K562 (cell line): Measurements from ENCODE around the gene IFNGR1. TPM values are rescaled to one million over a fixed set of nuclear protein-coding genes. Genes with fewer than 3 reads are reported as not detected.

Source experiments
- ATF3 ChIP-seq, 2 experiments: fragments of 450-650 bp in 1 of 2; sonication (generic) in 1 of 2; formaldehyde crosslinking in 1 of 2; IDR thresholded peaks in 1 of 2; conservative IDR thresholded peaks in 1 of 2; 2 replicates each; pipeline versions ENCODE4 v1.6.1 to v1.8.1; 2016 to 2023; ENCODE audit warnings: mild to moderate bottlenecking in 2 of 2, moderate library complexity in 2 of 2, inconsistent platforms in 1 of 2, missing genetic modification reagents in 1 of 2
- BHLHE40 ChIP-seq: IDR thresholded peaks from 2 replicates; pipeline ENCODE4 v1.6.1; 2011; ENCODE audit warnings: low read length, improper control_type of control experiment
- CBX3 ChIP-seq, 2 experiments: IDR thresholded peaks; 1 replicate in 1 of 2; 2 replicates in 1 of 2; pipeline ENCODE4 v1.6.1; 2012; ENCODE audit warnings: inconsistent platforms in 2 of 2, low read length in 2 of 2, borderline replicate concordance in 1 of 2, control low read depth in 1 of 2
- DPF2 ChIP-seq: fragments of 450-650 bp; IDR thresholded peaks from 2 replicates; pipeline ENCODE4 v1.6.1; 2016
- ERF ChIP-seq: fragments of 450-650 bp; formaldehyde crosslinking; IDR thresholded peaks from 2 replicates; pipeline ENCODE4 v1.4.0; 2020; ENCODE audit warnings: mild to moderate bottlenecking, mixed read lengths
- ETV1 ChIP-seq: fragments of 450-650 bp; conservative IDR thresholded peaks from 2 replicates; pipeline ENCODE4 v1.6.1; 2016; ENCODE audit warnings: missing genetic modification characterization, control low read depth, low read depth, missing compliant biosample characterization
- FOXA1 ChIP-seq: fragments of 450-650 bp; IDR thresholded peaks from 2 replicates; pipeline ENCODE4 v1.6.1; 2016; ENCODE audit warnings: mild to moderate bottlenecking, borderline replicate concordance
- HCFC1 ChIP-seq: IDR thresholded peaks from 2 replicates; pipeline ENCODE4 v1.6.1; 2012; ENCODE audit warnings: low read depth, low read length, improper control_type of control experiment
- KDM1A ChIP-seq, 2 experiments: fragments of 450-650 bp; IDR thresholded peaks; 2 replicates each; pipeline ENCODE4 v1.6.1; 2016; ENCODE audit warnings: mild to moderate bottlenecking in 2 of 2
- MAFK ChIP-seq: IDR thresholded peaks from 2 replicates; pipeline ENCODE4 v1.6.1; 2011; ENCODE audit warnings: low read length, improper control_type of control experiment
- MEIS2 ChIP-seq: fragments of 450-650 bp; IDR thresholded peaks from 2 replicates; pipeline ENCODE4 v1.6.1; 2014; ENCODE audit warnings: mild to moderate bottlenecking; ENCODE audit not compliant: partially characterized antibody
- MTA1 ChIP-seq: fragments of 450-650 bp; IDR thresholded peaks from 2 replicates; pipeline ENCODE4 v1.6.1; 2017; ENCODE audit warnings: borderline replicate concordance
- NBN ChIP-seq: fragments of 450-650 bp; IDR thresholded peaks from 2 replicates; pipeline ENCODE4 v1.6.1; 2016; ENCODE audit warnings: low read depth, mild to moderate bottlenecking
- NFE2 ChIP-seq: IDR thresholded peaks from 2 replicates; pipeline ENCODE4 v1.6.1; 2014; ENCODE audit warnings: antibody characterized with exemption, low read depth
- RHOXF2B ChIP-seq: fragments of 250-450 bp; sonication (Bioruptor Pico); conservative IDR thresholded peaks from 2 replicates; pipeline ENCODE4 v1.5.1; 2021
- ZNF449 ChIP-seq: fragments of 250-450 bp; sonication (Bioruptor Pico); IDR thresholded peaks from 2 replicates; pipeline ENCODE4 v1.8.0; 2022; ENCODE audit warnings: moderate library complexity, mild to moderate bottlenecking, inconsistent platforms
- ZNF589 ChIP-seq: fragments of 200-800 bp; sonication (Bioruptor generic); IDR thresholded peaks from 2 replicates; pipeline ENCODE4 v1.6.1; 2016; ENCODE audit warnings: low read depth, missing genetic modification characterization, missing compliant biosample characterization
- ZNF79 ChIP-seq: fragments of 250-450 bp; sonication (Bioruptor Pico); IDR thresholded peaks from 2 replicates; pipeline ENCODE4 v1.4.0; 2020; ENCODE audit warnings: low read depth, mild to moderate bottlenecking, moderate library complexity
- polyA plus RNA-seq, 8 experiments: library from polyadenylated mRNA; depleted of rRNA in 4 of 8; stranded (reverse) in 5 of 8; unstranded in 3 of 8; fragments of >200 nt; fragmentation: Nextera tagmentation in 2 of 8; fragmentation: Illumina TruSeq in 1 of 8; extraction: Ambion mirVana in 2 of 8; extraction: Trizol in 1 of 8; gene quantifications; 2 replicates each; pipeline versions ENCODE4 v1.2.1 to v1.2.3, GENCODE V29; 2011 to 2014; ENCODE audit warnings: inconsistent platforms in 1 of 8, missing spikeins in 1 of 8
- total RNA-seq, 7 experiments: library from RNA; depleted of rRNA in 6 of 7; stranded (reverse); fragments of >200 nt in 6 of 7; fragmentation: Illumina TruSeq in 2 of 7; extraction: Trizol in 2 of 7; gene quantifications; 2 replicates each; pipeline versions ENCODE4 v1.2.1 to v1.2.3, GENCODE V29; 2011 to 2021; ENCODE audit warnings: low replicate concordance in 1 of 7

Gene IFNGR1
- total and polyA plus RNA-seq, 9 of the 15 experiments (the other 6 are each of a cell fraction or from before 2014, with no cell fraction given): 14.7 to 47.0 (median 26.7) TPM

- TF ChIP-seq HCFC1: no peak
- 0 out of 2 replicates have a peak, but pooled peaks have one; percentile 33 for TF ChIP-seq FOXA1
- TF ChIP-seq BHLHE40: no peak
- peak; percentile 94 for TF ChIP-seq NFE2
- peak; percentile 80; the same call in 1 of the 2 replicates for TF ChIP-seq ZNF589 (CRISPR knock-in tag)
- TF ChIP-seq NBN: peak; percentile 81; the same call in 1 of the 2 replicates
- TF ChIP-seq ERF (CRISPR knock-in tag): peak; percentile 23; the same call in 1 of the 2 replicates
- TF ChIP-seq MAFK: peak; percentile 77
- TF ChIP-seq ETV1 (tag): peak; percentile 50; the same call in 1 of the 2 replicates
- peak in 1 of 2 experiments; percentile 65; a peak in 2 of 3 replicates for TF ChIP-seq CBX3 (IDR thresholded peaks at IDR 0.05; ENCODE audit: borderline replicate concordance in 1 of 2, low read length in 2 of 2)
- no peak for TF ChIP-seq ZNF79 (CRISPR knock-in tag)
- TF ChIP-seq DPF2: peak; percentile 81
- TF ChIP-seq KDM1A (IDR thresholded peaks at IDR 0.05): no peak
- 0 out of 2 replicates have a peak, but pooled peaks have one; percentile 30 for TF ChIP-seq ZNF449
- peak; percentile 48; the same call in 1 of the 2 replicates for TF ChIP-seq MTA1
- peak; percentile 81 for TF ChIP-seq MEIS2
- TF ChIP-seq ATF3 (IDR thresholded peaks at IDR 0.05): peak; percentile 79; the same call in 1 of the 2 replicates
- TF ChIP-seq ATF3 (CRISPR knock-in tag; conservative IDR thresholded peaks at IDR 0.05): no peak
- TF ChIP-seq RHOXF2B: no peak
Observed at GRCh38 chr6:137223370-137224131, 4.4 kb upstream of the IFNGR1 start (continued).
